ENCODE results near the gene CBLC.
"Not testable (repeated sequence)": the region's sequence is repeated elsewhere in the genome, so short reads cannot be mapped to it uniquely, and the experiment has no call there.

- TF ChIP-seq CREB5 (CRISPR knock-in tag; IDR thresholded peaks at IDR 0.05; ENCODE audit: low read depth); PATZ1 (CRISPR knock-in tag; IDR thresholded peaks at IDR 0.05; ENCODE audit: borderline replicate concordance); POU6F1 (CRISPR knock-in tag; IDR thresholded peaks at IDR 0.05; ENCODE audit: borderline replicate concordance, low read depth); TCF4 (CRISPR knock-in tag; IDR thresholded peaks at IDR 0.05; ENCODE audit: borderline replicate concordance); ZFP30 (CRISPR knock-in tag; IDR thresholded peaks at IDR 0.05); CSRNP3 (CRISPR knock-in tag; IDR thresholded peaks at IDR 0.05): not testable (repeated sequence)
Observed at GRCh38 chr19:44834399-44834798, 56.7 kb downstream of the CBLC start.
